Measurements from ENCODE around the gene UBE2N.

DNA sequence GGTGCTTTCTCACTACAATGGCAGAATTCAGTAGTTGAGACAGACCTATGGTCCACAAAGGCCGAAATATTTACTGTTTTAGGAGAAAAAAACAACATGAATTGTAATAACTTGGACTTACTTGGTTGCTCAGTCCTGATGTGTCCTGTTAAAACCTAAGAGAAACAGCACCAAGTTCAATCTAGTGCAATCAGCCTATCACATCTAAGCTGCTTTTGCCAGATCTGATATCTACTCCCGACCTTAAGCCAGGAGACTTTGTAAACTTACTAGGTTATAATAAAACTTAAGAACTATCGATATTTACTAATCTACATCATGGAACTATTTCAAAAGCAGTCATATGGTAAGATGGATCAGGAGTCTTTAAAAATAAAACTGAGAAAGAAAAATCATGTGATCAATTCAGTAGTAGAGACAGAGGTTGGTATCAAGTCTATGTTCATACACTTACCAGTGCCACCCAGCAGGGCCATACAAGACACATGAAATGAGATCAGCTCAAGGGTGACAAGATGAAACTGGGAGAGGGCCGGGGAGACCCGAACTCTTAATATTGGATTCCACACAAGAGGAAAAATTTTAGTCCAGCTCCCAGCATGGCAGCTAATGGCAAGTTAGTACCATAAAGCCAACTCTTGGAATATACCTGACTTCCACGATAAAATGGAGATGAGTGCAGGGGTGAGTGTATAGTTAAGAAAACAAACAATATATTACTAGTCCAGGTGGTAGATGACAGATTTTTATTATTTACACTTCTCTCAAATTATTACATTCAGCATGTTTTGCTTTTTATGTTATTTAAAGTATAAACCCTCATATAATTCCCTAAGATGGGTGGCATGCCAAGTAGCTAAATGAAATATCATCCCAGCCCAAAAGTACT is 36.5 kb downstream of the UBE2N start:
- no peak for TF ChIP-seq POLR2AphosphoS5 (IDR thresholded peaks at IDR 0.05; ENCODE audit: low read depth)
- TF ChIP-seq, protein P1, sequence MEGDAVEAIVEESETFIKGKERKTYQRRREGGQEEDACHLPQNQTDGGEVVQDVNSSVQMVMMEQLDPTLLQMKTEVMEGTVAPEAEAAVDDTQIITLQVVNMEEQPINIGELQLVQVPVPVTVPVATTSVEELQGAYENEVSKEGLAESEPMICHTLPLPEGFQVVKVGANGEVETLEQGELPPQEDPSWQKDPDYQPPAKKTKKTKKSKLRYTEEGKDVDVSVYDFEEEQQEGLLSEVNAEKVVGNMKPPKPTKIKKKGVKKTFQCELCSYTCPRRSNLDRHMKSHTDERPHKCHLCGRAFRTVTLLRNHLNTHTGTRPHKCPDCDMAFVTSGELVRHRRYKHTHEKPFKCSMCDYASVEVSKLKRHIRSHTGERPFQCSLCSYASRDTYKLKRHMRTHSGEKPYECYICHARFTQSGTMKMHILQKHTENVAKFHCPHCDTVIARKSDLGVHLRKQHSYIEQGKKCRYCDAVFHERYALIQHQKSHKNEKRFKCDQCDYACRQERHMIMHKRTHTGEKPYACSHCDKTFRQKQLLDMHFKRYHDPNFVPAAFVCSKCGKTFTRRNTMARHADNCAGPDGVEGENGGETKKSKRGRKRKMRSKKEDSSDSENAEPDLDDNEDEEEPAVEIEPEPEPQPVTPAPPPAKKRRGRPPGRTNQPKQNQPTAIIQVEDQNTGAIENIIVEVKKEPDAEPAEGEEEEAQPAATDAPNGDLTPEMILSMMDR (conservative IDR thresholded peaks at IDR 0.05; ENCODE audit: low read depth in 2 of 2), result no peak
- TF ChIP-seq EZH2phosphoT487 (IDR thresholded peaks at IDR 0.05; ENCODE audit: unreplicated experiment), result no peak
- TF ChIP-seq EZH2 (IDR thresholded peaks at IDR 0.05; ENCODE audit: low read depth, unreplicated experiment), result no peak
- TF ChIP-seq JUNB (IDR thresholded peaks at IDR 0.05; ENCODE audit: unreplicated experiment), result no peak
- TF ChIP-seq, protein P2, sequence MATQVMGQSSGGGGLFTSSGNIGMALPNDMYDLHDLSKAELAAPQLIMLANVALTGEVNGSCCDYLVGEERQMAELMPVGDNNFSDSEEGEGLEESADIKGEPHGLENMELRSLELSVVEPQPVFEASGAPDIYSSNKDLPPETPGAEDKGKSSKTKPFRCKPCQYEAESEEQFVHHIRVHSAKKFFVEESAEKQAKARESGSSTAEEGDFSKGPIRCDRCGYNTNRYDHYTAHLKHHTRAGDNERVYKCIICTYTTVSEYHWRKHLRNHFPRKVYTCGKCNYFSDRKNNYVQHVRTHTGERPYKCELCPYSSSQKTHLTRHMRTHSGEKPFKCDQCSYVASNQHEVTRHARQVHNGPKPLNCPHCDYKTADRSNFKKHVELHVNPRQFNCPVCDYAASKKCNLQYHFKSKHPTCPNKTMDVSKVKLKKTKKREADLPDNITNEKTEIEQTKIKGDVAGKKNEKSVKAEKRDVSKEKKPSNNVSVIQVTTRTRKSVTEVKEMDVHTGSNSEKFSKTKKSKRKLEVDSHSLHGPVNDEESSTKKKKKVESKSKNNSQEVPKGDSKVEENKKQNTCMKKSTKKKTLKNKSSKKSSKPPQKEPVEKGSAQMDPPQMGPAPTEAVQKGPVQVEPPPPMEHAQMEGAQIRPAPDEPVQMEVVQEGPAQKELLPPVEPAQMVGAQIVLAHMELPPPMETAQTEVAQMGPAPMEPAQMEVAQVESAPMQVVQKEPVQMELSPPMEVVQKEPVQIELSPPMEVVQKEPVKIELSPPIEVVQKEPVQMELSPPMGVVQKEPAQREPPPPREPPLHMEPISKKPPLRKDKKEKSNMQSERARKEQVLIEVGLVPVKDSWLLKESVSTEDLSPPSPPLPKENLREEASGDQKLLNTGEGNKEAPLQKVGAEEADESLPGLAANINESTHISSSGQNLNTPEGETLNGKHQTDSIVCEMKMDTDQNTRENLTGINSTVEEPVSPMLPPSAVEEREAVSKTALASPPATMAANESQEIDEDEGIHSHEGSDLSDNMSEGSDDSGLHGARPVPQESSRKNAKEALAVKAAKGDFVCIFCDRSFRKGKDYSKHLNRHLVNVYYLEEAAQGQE (IDR thresholded peaks at IDR 0.05; ENCODE audit: unreplicated experiment), result no peak
- TF ChIP-seq, protein P3, sequence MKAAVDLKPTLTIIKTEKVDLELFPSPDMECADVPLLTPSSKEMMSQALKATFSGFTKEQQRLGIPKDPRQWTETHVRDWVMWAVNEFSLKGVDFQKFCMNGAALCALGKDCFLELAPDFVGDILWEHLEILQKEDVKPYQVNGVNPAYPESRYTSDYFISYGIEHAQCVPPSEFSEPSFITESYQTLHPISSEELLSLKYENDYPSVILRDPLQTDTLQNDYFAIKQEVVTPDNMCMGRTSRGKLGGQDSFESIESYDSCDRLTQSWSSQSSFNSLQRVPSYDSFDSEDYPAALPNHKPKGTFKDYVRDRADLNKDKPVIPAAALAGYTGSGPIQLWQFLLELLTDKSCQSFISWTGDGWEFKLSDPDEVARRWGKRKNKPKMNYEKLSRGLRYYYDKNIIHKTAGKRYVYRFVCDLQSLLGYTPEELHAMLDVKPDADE (IDR thresholded peaks at IDR 0.05), result no peak
- TF ChIP-seq NANOG (IDR thresholded peaks at IDR 0.05; ENCODE audit: borderline replicate concordance), result no peak
- no peak for TF ChIP-seq CREB1 (CRISPR knock-in tag; IDR thresholded peaks at IDR 0.05; ENCODE audit: low read depth)
- TF ChIP-seq STAT1 (IDR thresholded peaks at IDR 0.05; ENCODE audit: unreplicated experiment), result no peak
- TF ChIP-seq, protein P4, sequence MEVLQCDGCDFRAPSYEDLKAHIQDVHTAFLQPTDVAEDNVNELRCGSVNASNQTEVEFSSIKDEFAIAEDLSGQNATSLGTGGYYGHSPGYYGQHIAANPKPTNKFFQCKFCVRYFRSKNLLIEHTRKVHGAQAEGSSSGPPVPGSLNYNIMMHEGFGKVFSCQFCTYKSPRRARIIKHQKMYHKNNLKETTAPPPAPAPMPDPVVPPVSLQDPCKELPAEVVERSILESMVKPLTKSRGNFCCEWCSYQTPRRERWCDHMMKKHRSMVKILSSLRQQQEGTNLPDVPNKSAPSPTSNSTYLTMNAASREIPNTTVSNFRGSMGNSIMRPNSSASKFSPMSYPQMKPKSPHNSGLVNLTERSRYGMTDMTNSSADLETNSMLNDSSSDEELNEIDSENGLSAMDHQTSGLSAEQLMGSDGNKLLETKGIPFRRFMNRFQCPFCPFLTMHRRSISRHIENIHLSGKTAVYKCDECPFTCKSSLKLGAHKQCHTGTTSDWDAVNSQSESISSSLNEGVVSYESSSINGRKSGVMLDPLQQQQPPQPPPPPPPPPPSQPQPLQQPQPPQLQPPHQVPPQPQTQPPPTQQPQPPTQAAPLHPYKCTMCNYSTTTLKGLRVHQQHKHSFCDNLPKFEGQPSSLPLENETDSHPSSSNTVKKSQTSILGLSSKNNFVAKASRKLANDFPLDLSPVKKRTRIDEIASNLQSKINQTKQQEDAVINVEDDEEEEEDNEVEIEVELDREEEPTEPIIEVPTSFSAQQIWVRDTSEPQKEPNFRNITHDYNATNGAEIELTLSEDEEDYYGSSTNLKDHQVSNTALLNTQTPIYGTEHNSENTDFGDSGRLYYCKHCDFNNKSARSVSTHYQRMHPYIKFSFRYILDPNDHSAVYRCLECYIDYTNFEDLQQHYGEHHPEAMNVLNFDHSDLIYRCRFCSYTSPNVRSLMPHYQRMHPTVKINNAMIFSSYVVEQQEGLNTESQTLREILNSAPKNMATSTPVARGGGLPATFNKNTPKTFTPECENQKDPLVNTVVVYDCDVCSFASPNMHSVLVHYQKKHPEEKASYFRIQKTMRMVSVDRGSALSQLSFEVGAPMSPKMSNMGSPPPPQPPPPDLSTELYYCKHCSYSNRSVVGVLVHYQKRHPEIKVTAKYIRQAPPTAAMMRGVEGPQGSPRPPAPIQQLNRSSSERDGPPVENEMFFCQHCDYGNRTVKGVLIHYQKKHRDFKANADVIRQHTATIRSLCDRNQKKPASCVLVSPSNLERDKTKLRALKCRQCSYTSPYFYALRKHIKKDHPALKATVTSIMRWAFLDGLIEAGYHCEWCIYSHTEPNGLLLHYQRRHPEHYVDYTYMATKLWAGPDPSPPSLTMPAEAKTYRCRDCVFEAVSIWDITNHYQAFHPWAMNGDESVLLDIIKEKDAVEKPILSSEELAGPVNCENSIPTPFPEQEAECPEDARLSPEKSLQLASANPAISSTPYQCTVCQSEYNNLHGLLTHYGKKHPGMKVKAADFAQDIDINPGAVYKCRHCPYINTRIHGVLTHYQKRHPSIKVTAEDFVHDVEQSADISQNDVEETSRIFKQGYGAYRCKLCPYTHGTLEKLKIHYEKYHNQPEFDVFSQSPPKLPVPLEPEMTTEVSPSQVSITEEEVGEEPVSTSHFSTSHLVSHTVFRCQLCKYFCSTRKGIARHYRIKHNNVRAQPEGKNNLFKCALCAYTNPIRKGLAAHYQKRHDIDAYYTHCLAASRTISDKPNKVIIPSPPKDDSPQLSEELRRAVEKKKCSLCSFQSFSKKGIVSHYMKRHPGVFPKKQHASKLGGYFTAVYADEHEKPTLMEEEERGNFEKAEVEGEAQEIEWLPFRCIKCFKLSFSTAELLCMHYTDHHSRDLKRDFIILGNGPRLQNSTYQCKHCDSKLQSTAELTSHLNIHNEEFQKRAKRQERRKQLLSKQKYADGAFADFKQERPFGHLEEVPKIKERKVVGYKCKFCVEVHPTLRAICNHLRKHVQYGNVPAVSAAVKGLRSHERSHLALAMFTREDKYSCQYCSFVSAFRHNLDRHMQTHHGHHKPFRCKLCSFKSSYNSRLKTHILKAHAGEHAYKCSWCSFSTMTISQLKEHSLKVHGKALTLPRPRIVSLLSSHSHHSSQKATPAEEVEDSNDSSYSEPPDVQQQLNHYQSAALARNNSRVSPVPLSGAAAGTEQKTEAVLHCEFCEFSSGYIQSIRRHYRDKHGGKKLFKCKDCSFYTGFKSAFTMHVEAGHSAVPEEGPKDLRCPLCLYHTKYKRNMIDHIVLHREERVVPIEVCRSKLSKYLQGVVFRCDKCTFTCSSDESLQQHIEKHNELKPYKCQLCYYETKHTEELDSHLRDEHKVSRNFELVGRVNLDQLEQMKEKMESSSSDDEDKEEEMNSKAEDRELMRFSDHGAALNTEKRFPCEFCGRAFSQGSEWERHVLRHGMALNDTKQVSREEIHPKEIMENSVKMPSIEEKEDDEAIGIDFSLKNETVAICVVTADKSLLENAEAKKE (CRISPR knock-in tag; IDR thresholded peaks at IDR 0.05), result no peak
- no peak for TF ChIP-seq ZNF331 (CRISPR knock-in tag; IDR thresholded peaks at IDR 0.05; ENCODE audit: low read depth)

Measured in GM23338 (cell line).